Measurements from ENCODE around the gene ATP2C1.

GRCh38 chr3:130926504-130926903 lies 32.6 kb downstream of the ATP2C1 start:
- TF ChIP-seq CTCF (IDR thresholded peaks at IDR 0.05; ENCODE audit: insufficient read depth, low read length) (no peak), REST (IDR thresholded peaks at IDR 0.05; ENCODE audit: insufficient replicate concordance, low read depth) (no peak), GABPA (IDR thresholded peaks at IDR 0.05; ENCODE audit: low read depth) (no peak), SPI1 (IDR thresholded peaks at IDR 0.05; ENCODE audit: borderline replicate concordance, low read depth) (no peak)
